Stimulated activated CD8-positive, alpha-beta memory T cell treated with anti-CD3 and anti-CD28 coated beads, Interleukin-2, amount 100 ng/mL, for 1 hour (primary cell): Measurements from ENCODE around the gene TSPY3.
"Not testable (repeated sequence)": the region's sequence is repeated elsewhere in the genome, so short reads cannot be mapped to it uniquely, and the experiment has no call there.

Experiments
- DNase-seq, 2 donors: peaks; one replicate each; pipeline ENCODE4 v3.0.0-alpha.2; 2020; ENCODE audit warnings: low read depth in 2 of 2

TSPY3 gene

DNA sequence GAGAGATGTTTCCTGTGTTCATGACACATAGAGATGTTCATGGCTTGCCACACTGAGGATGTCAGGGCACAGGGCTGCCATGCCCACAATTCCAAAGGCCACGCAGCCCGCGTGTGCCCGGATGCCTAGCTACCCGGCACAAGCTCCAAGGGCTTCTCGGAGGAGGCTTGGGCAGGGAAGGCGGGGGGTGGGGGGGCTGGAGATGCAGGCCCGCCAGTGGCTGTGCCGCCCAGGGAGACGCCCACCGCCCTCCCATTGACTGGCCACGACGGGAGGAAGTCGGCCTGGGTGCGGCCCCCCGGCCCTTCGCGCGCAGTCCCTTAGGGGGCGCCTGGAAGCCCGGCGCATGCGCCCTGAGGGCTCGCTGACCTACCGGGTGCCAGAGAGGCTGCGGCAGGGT lies at the start of gene TSPY3:
TSS of gene TSPY3 (plus strand) at position 301 of the 400 bp plus-strand sequence. CDS start at position 347, 46 bp downstream.
- not testable (repeated sequence) for DNase-seq

- not testable (repeated sequence) for DNase-seq
These were observed 40.7 kb upstream of the TSPY3 start, which contains the start of gene TSPY8 for GRCh38 chrY:9357497-9357896. Gene TSPY8, plus strand, starts transcription at chrY:9357797. Its CDS starts 46 bp downstream, at chrY:9357843.

DNA sequence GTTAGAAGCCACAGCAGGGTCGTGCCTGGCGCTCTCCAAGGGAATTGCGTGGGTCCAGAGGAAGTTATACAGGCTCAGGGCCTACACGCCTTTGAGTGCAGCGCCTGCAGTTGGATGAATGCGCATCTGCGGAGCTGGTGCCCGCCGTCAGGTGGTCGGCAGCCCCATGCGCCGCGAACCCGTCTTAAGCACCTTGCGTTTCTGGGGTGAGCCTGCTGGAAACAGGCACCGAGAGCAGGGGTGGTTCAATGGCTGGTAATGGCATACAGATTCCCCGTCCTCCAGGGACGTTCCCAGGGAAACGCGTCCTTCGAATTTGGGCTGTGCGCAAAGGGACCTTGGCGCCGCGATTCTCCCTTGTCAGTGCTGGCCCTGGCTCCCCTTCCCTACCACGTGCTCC lies 1.7 kb upstream of the TSPY3 start:
- DNase-seq: not testable (repeated sequence)
